Measurements from ENCODE around the gene TMEM132D.
"Not testable (repeated sequence)": the region's sequence is repeated elsewhere in the genome, so short reads cannot be mapped to it uniquely, and the experiment has no call there.

The TMEM132D gene

GRCh38 chr12:129069886-129070285 is 833.9 kb downstream of the TMEM132D start:
- DNase-seq (ENCODE audit: low read depth in 2 of 2) = no peak

GRCh38 chr12:129068684-129069083 is 835.1 kb downstream of the TMEM132D start:
- no peak for DNase-seq (ENCODE audit: low read depth in 2 of 2)

- no peak for DNase-seq (ENCODE audit: low read depth in 2 of 2)
Measured at GRCh38 chr12:129067491-129067890, 836.3 kb downstream of the TMEM132D start.

GRCh38 chr12:129064209-129064855 is 839.5 kb downstream of the TMEM132D start:
- no peak for DNase-seq (ENCODE audit: low read depth in 2 of 2)

GRCh38 chr12:129063600-129063999 is 840.2 kb downstream of the TMEM132D start:
- DNase-seq (ENCODE audit: low read depth in 2 of 2) = no peak

GRCh38 chr12:129053232-129053631 is 850.6 kb downstream of the TMEM132D start:
- DNase-seq (ENCODE audit: low read depth in 2 of 2) = no peak

- DNase-seq (ENCODE audit: low read depth in 2 of 2) = no peak
Measured at GRCh38 chr12:129052373-129052772, 851.5 kb downstream of the TMEM132D start.

GRCh38 chr12:129049917-129050316 is 853.9 kb downstream of the TMEM132D start:
- no peak for DNase-seq (ENCODE audit: low read depth in 2 of 2)

- not testable (repeated sequence) for DNase-seq (ENCODE audit: low read depth in 2 of 2)
Measured at GRCh38 chr12:129043334-129043733, 860.5 kb downstream of the TMEM132D start.

GRCh38 chr12:129036135-129036534 is 867.7 kb downstream of the TMEM132D start:
- DNase-seq (ENCODE audit: low read depth in 2 of 2) = no peak

- no peak for DNase-seq (ENCODE audit: low read depth in 2 of 2)
Measured at GRCh38 chr12:129034558-129035289, 869.1 kb downstream of the TMEM132D start.

- no peak for DNase-seq (ENCODE audit: low read depth in 2 of 2)
Measured at GRCh38 chr12:129028844-129029243, 875.0 kb downstream of the TMEM132D start.

GRCh38 chr12:129025055-129025454 is 878.8 kb downstream of the TMEM132D start:
- no peak for DNase-seq (ENCODE audit: low read depth in 2 of 2)

Measured in stimulated activated CD4-positive, alpha-beta T cell treated with anti-CD3 and anti-CD28 coated beads, Interleukin-1b, Interleukin-23, amount 100 ng/mL, for 1 hour (primary cell).